ENCODE measurements around the gene PTCH2.
"Not testable (repeated sequence)": the region's sequence is repeated elsewhere in the genome, so short reads cannot be mapped to it uniquely, and the experiment has no call there.

Gene PTCH2

DNA sequence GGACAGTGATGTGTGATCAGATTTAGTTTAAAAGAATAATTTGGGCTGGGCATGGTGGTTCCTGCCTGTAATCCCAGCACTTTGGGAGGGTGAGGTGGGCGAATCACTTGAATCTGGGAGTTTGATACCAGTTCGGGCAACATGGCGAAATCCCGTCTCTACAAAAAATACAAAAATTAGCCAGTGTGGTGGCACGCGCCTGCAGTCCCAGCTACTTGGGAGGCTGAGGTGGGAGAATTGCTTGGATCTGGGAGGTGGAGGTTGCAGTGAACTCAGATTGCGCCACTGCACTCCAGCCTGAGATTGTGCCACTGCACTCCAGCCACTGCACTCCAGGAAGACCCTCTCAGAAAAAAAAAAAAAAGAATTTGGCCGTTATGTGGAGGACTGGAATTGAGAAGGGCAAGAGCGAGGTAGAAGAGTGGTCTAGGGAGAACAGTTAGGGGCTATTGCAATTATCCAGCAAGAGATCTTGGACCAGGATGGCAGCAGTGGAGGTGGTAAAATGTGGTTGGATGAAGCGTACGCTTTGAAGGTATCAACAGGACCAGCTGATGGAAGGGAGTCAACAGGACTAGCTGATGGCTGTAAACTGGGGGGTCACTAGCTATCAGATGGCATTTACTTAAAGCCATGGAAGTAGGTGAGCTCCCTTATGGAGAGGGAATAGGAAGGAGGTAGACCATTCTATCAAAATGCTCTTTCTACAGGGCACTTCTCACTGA is 25.1 kb downstream of the PTCH2 start:
- DNase-seq = no peak

- no peak for DNase-seq
Measured at GRCh38 chr1:44817307-44817706, 25.7 kb downstream of the PTCH2 start.

DNA sequence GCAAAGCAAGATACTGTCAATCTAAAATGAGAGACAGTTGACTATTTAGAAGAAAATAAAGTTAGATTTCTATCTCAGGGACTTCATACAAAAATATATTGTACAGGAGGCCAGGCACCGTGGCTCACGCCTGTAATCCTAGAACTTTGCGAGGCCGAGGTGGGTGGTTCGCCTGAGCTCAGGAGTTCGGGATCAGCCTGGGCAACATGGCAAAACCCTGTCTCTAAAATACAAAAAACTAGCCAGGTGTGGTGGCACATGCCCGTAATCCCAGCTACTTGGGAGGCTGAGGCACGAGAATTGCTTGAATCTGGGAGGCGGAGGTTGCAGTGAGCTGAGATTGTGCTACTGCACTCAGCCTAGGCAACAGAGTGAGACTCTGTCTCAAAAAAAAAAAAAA is 27.1 kb downstream of the PTCH2 start:
- DNase-seq = not testable (repeated sequence)

DNA sequence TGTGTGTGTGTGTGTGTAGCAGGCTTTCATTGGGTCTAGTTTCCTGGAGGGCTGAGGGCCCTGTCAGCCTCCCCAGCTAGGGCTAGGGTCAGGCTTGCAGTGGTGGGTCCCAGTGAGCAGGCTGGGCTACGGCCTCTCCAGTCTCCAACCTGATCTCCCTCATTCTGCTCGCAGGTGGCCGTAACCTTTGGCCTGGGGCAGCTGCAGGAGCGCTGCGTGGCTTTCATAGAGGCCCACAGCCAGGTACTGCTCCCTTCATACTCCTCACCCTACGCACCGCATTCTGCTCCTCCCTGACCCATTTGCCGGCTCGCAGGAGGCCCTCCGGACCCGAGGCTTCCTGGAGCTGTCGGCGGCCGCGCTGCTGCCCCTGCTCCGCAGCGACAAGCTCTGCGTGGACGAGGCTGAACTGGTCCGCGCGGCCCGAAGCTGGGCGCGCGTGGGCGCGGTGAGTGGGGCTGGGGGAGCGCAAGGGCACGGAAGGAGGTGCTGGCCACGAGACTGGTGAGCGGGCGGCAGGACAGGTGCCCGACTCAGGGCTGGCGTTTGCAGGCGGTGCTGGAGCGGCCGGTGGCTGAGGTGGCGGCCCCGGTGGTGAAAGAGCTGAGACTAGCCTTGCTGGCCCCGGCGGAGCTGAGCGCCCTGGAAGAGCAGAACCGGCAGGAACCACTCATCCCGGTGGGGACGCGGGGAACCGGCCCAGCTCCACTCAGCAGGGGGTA is 30.1 kb downstream of the PTCH2 start:
- no peak for DNase-seq

- DNase-seq = no peak
Measured at GRCh38 chr1:44811234-44811633, 31.8 kb downstream of the PTCH2 start.

DNA sequence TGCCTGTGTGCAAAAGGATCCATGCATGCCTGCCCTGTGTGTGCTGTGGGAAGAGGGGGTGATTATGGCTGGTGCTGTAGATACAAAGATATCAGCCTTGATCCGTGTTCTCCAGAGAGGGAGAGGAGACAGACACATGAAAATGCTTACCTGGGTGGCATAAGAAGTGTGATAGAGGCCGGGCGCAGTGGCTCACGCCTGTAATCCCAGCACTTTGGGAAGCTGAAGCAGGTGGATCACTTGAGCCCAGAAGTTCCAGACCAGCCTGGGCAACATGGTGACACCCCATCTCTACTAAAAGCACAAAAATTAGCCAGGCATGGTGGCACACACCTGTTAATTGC is 32.3 kb downstream of the PTCH2 start:
- not testable (repeated sequence) for DNase-seq

- no peak for DNase-seq
Measured at GRCh38 chr1:44810101-44810761, 32.8 kb downstream of the PTCH2 start.

GRCh38 chr1:44808938-44809917 is 33.8 kb downstream of the PTCH2 start:
- DNase-seq = no peak

DNA sequence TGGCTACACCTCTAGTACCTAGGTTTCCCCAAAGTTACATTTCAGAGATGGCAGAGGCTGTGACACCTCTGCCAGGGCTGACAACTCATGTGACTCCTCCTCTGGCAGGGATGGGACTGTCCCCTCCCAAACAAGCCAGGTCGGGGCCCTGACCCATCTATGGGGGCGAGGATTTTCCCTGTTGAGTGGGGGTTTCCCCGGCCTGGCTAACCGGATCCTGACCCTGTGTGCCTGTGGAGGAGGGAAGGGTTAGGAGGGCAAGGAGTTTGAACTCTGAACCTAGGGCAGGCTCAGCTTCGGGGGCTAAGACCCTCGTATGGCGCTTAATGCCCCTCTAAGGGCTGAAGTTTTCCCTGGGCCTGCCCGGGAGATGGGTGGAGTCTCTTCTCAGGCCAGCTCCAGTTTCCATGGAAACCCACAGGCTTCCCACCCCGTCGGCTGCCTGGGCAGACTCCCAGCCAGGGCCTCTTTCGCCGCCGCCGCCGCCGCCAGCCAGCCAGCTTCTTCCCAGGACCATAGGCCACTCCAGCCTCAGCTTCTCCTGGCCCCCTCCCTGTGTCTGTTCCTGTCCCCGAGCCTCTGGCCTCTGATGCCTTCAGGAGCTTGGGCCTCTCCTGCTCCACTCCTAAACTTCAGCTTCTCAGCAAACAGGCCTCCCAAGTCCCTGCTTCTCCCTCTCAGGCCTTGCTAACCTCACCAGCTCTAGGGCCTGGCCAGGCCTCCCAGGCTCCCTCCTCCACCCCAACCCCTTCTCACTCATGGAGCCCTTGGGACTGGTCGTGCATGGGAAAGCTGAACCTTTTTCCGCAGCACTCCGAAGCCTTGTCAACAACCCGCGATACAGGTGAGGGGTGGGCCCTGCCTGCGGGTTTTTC is 34.8 kb downstream of the PTCH2 start, which contains the start of gene BTBD19:
TSS of gene BTBD19 (plus strand) at position 461 of the 875 bp plus-strand sequence. CDS start at position 759, 298 bp downstream.
- DNase-seq = no peak

DNA sequence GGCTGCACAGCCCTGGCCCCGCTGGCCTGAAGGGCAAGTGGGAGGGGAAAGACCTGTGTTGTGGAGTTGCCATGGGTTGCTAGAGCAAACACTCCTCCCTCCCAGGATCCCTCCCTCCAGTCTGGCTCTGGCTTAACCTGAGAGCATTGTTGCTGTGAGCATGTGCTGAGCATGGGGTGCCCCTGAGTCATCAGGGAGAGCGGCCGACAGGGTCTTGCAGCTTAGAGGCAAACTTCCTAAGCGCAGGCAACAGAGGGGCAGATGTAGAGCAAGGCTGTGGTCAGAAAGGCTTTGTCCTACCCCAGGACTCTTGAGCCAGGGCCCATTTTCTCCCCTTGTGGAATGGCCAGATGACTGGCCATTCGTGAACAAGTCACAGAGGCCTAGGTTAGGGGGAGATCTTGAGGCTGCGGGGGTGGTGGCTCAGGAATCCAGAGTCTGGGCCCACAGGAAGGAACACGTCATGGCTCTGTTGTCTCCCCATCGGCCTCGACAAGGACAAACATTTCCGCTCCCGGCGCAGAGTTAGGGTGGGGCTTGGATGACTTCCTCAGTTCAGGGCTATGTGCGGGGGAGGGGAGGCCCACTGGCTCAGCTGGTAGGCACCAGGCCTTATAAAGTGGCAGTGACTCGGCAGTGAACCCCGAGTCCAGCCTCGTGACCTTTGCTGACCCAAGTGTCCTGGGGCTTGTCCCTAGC is 35.5 kb downstream of the PTCH2 start:
- no peak for DNase-seq

DNA sequence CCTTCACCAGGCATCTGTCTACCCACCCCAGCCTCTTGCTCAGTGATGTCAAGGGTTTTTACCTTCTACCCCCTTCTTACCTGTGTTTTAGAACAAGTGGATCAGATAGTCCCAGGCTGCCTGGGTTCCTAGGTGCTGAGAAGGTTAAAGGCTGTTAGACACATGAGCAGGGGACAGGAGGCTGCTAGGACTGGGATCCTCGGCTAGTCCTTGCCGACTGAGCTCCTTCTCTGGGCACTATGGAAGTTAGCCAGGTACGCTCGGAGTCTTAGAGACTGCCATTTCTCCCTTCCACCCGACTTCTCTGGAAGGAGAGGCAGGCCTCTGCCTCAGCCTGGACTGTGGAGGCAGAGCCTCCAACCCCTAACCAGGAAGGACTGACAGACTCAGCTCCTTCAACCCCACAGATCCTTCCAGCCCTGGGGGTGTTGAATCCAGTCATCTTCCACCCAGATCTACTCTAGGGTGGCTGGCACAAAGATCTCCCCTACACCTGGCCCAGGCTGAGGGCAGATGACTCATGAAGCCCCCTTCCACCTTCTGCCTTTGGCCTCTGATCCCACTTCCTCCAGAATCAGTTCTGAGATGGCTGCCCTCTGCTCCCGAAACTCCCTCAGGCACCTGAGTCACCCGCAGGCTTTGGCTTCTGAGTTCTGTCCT is 36.2 kb downstream of the PTCH2 start, which contains the start of gene DYNLT4:
TSS of gene DYNLT4 (minus strand) at position 648 of the 660 bp plus-strand sequence. CDS start 683 bp downstream, outside the sequence.
- DNase-seq = no peak

DNA sequence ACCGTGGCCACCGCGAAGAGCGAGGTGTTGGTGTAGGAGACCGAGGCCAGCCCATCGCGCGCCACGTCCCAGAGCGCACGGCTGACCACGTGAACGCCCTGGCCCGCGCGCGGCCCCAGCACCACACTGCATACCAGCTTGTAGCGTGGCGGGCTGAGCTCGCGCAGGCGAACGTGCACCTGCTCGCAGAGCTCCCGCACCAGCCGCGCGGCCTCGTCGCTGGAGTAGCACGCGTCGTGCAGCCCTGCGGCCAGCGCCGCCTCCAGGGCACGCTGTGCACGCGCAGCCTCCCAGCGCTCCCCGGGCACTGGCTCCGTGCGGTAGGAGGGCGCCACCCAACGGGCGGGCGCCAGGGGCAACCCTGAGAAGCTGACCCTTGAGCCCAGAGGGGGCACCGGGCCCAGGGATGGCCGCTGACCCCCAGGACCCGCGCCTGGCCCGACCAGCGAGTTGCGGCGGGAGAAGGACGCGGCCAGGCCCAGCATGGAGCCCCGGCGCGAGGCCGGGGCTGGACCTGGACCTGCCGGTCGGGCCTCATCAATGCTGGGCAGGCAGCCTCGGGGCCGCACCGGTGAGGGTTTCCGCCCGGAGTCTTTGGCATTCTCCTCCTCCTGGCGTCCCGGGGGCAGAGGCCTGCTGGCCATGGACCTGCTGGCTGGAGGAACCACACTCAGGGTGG is 36.9 kb downstream of the PTCH2 start:
- DNase-seq = no peak

- DNase-seq = no peak
Measured at GRCh38 chr1:44805311-44806024, 37.6 kb downstream of the PTCH2 start.

GRCh38 chr1:44803312-44804095 is 39.5 kb downstream of the PTCH2 start:
- no peak for DNase-seq

GRCh38 chr1:44803062-44803311 is 40.1 kb downstream of the PTCH2 start:
- no peak for DNase-seq

DNA sequence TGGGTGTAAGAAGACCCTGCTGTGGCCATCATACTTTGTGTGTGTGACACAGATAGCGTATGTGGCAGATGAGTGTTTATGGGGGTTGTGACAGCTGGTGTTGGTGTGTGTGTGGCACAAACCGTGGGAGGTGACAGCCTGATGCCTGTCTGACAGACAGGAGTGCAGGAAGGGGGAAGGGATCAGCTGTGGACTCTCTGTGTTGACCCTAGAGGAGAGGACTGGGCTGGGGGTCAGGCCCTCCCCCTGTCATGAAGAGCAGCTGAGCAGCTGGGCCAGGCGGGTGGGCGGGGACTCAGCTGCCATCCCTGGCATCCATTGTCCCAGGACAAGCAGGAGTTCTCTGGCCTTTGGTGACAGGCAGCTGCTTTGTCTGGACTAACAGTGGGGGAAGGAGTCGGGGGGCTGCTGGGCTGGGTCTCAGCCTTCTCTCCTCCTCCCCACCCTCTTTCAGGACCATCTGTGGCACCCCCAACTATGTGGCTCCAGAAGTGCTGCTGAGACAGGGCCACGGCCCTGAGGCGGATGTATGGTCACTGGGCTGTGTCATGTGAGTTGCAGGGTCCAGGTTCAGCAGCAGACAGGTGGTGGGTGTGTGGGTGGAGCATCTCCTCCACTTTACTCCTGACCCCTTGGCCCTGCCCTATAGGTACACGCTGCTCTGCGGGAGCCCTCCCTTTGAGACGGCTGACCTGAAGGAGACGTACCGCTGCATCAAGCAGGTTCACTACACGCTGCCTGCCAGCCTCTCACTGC is 40.6 kb downstream of the PTCH2 start:
- no peak for DNase-seq

GRCh38 chr1:44801491-44802305 is 41.4 kb downstream of the PTCH2 start:
- no peak for DNase-seq

Data from NCI-H2107 (cell line).